Natural killer cell treated with Interleukin-12 subunit alpha and Interleukin-12 subunit beta and Interleukin-15 and Interleukin-18, amount 100 ng/mL, for 72 hours (primary cell): Measurements from ENCODE around the gene SLC13A4. TPM values are rescaled to one million over a fixed set of nuclear protein-coding genes. Genes with fewer than 3 reads are reported as not detected.

Experiments
- ATAC-seq, 2 donors: fragments of 150-1000 bp; cut with Tn5 transposase in 1 of 2; sonication (Bioruptor Pico), chemical (Tn5 transposase) in 1 of 2; 2 replicates each; pipeline ENCODE4 v1.10.0; 2021
- DNase-seq: peaks from one replicate; pipeline ENCODE4 v3.0.0; 2022; ENCODE audit warnings: low spot score
- H3K27ac Mint-ChIP-seq, 2 donors: 1 replicate in 1 of 2; 2 replicates in 1 of 2; pipeline ENCODE4 v1.8.0; 2022; ENCODE audit warnings: mixed read lengths in 2 of 2, mild to moderate bottlenecking in 1 of 2, moderate library complexity in 1 of 2
- H3K27me3 Mint-ChIP-seq, 2 donors: 1 replicate in 1 of 2; 2 replicates in 1 of 2; pipeline ENCODE4 v1.8.0; 2022; ENCODE audit warnings: mixed read lengths in 2 of 2
- H3K36me3 Mint-ChIP-seq: one replicate; pipeline ENCODE4 v1.8.0; 2022; ENCODE audit warnings: mixed read lengths
- H3K4me1 Mint-ChIP-seq, 2 donors: 1 replicate in 1 of 2; 2 replicates in 1 of 2; pipeline ENCODE4 v1.8.0; 2022; ENCODE audit warnings: low read depth in 2 of 2, mixed read lengths in 2 of 2, mild to moderate bottlenecking in 1 of 2
- H3K4me3 Mint-ChIP-seq: one replicate; pipeline ENCODE4 v1.8.0; 2022; ENCODE audit warnings: mixed read lengths
- H3K9me3 Mint-ChIP-seq: 2 replicates; pipeline ENCODE4 v1.8.0; 2022; ENCODE audit warnings: mixed read lengths
- total RNA-seq, 2 donors: library from RNA; stranded (reverse); gene quantifications; one replicate each; pipeline ENCODE4 v1.2.3, GENCODE V29; 2022

Gene SLC13A4
- total RNA-seq, 2 donors from 2014 or later = not detected

DNA sequence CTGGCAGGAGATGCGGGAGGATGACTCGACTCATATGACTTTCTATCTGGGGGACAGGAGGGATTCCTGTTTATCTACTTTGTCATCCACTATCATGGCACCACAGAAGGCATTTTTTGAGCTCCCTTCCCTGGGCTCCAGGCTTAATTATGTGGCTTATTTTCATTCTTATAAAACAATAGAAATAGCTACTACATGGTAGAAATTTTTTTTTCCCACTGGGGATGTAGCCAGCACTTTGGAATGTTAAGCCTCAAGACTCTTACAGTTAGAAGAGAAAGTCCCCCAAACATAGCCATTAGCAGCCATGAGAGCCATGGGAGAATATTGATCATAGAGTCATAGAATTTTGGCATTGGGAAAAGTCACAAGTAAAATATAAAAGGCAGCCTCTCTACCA, 35.3 kb upstream of the SLC13A4 start:
- no peak for DNase-seq
- H3K4me3 Mint-ChIP-seq = no peak overlapping the region
- H3K9me3 Mint-ChIP-seq = peaks cover 3% of the 10 kb centered on the region
- H3K36me3 Mint-ChIP-seq = no peaks in the 10 kb centered on the region
- peaks cover 30 to 50% of the 10 kb centered on the region in 2 donors for H3K27me3 Mint-ChIP-seq
- H3K4me1 Mint-ChIP-seq = no peaks in the 10 kb centered on the region
- no peak overlapping the region for H3K27ac Mint-ChIP-seq
- no peak for ATAC-seq

DNA sequence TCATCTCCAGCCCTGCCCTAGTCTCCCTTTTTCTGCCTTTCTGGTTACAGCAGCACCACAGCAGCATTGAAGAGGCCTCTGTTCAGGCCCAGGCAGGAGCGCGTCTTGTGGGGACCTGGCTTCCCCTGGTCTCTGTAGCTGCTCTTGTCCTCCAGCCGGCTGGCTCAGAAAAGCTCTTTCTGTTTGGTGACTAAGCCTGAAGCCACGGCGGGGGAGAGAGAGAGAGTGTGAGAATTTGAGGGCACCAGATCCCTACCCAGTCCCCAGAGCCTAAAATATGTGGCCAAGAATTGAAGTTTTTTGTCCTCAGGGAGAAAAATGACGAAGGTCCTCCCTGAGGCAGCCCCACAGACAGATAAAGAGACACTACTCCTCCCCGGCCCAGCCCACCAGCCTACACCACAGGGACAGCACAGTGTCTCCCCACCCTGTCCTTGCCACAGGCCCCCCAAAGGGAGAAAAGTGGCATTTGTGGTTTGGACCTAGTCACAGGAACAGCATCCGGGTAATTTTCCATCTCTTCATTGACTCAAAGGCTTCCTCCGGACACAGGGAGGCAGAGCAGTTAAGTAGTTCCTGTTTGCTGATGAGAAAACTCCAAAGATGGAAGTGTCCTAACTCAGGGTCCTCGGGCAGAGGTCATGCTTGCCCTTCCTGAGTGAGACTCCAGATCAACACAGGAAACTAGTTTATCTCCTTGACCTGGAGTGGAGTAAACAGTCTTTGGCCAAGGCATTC, 33.9 kb upstream of the SLC13A4 start:
- Mint-ChIP-seq H3K27ac (no peak overlapping the region), H3K36me3 (no peaks in the 10 kb centered on the region), H3K4me3 (no peak overlapping the region), H3K4me1 (no peaks in the 10 kb centered on the region), H3K9me3 (peaks cover 3% of the 10 kb centered on the region), H3K27me3 (peaks cover 34 to 48% of the 10 kb centered on the region in 2 donors)
- ATAC-seq (peak in 1 of 2 donors; percentile 43), DNase-seq (no peak)

DNA sequence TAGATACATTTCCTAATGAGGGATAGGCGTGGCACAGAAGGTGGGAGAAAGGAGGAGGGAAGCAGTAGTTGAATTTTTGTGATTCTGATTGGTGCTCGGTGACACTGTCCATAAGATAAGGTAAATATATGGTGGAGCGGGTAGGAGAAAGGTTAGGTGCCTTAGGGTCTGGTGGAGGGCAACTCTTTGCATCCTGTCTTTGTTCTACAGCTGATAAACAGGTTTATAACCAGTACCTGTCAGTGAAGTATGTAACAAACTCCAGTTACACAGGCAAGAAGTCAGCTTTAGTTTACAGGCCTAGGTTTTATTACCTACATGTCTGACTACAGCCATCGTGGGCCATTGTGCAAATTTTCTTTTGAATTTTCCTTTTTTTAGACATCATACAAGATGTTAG, 31.5 kb upstream of the SLC13A4 start:
- Mint-ChIP-seq H3K4me1 (no peaks in the 10 kb centered on the region), H3K36me3 (no peaks in the 10 kb centered on the region), H3K27ac (no peak overlapping the region), H3K27me3 (peaks cover 31 to 33% of the 10 kb centered on the region in 2 donors), H3K4me3 (no peak overlapping the region), H3K9me3 (no peaks in the 10 kb centered on the region)
- ATAC-seq (no peak), DNase-seq (no peak)

DNA sequence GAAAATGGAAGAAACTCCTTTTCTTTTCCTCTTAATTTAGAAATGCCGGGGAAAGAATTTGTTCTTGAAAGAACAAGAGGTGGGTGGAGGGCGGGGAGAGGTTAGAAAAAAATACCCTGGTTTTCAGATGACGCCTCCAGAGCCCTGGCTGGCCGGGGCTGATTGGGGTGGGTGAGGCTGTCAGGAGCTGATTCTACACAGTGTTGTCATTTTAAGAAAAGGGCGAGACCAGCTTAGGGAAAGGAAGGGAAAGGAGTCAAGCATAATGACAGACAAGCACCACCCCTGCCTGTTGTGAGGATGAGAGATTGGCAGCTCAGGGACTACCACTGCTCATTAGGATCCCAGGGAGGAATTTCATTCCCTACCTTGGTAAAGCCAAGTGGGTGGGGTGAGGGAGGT, 30.5 kb upstream of the SLC13A4 start:
- Mint-ChIP-seq H3K27ac (no peak overlapping the region), H3K27me3 (peaks cover 32 to 35% of the 10 kb centered on the region in 2 donors), H3K4me3 (no peak overlapping the region), H3K36me3 (no peaks in the 10 kb centered on the region), H3K9me3 (no peaks in the 10 kb centered on the region), H3K4me1 (no peaks in the 10 kb centered on the region)
- DNase-seq (no peak), ATAC-seq (no peak)

DNA sequence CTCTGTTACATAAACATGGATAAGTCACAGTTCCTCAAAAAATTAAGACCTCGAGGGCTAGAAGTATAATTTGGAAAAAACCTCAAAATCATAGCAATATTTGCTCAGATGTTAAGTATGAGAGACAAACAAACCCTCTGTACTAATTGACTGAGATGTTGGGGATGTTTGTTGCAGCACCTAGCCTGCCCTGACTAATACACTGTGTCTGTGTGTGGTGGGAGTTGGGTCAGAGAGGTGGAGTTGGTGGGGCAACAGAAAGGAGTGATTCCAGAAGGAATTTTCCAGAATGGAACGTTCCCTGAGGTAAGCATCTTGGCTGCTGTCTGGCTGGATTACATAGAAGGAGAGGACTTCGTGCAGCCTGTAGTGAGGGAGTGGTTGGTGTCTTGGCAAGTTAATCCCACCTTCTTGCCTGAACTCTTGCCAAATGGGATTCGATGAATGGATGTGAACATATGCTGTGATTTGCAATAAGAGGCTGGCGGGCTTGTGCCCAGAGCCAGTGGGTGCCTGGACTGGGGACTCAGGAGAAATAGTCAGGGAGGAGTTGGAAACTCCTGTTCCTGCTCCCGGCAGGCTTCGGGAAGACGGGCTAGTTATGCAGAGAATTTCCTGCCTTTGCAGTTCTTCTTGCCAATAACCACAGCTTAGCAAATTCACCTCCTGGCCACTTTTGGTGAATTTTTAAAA, 29.9 kb upstream of the SLC13A4 start:
- Mint-ChIP-seq H3K27ac (no peak overlapping the region), H3K9me3 (no peaks in the 10 kb centered on the region), H3K4me3 (no peak overlapping the region), H3K27me3 (peaks cover 32 to 35% of the 10 kb centered on the region in 2 donors), H3K36me3 (no peaks in the 10 kb centered on the region), H3K4me1 (no peaks in the 10 kb centered on the region)
- DNase-seq = no peak
- no peak for ATAC-seq

DNA sequence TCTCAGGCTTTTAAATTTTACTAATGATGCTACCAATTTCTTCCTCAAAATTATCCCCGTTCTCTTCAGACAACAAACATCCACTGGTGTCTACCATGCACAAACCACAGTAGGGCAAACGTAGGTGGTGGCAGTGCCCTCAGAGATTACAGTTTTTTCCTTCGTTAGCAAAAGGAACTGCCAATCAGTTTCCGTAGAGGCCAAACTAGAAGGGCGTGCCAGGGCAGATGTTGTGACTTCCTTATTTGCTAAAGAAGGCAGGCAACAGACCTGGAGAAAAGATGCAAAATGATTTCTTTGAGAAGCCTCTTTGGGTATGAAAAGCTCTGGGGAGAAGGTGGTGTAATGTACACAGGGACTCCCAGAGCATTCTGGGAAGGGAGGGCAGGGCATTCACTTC, 28.2 kb upstream of the SLC13A4 start:
- Mint-ChIP-seq H3K27ac (no peak overlapping the region), H3K27me3 (peaks cover 28 to 29% of the 10 kb centered on the region in 2 donors), H3K9me3 (no peaks in the 10 kb centered on the region), H3K4me1 (no peaks in the 10 kb centered on the region), H3K36me3 (no peaks in the 10 kb centered on the region), H3K4me3 (no peak overlapping the region)
- ATAC-seq (no peak), DNase-seq (no peak)

DNA sequence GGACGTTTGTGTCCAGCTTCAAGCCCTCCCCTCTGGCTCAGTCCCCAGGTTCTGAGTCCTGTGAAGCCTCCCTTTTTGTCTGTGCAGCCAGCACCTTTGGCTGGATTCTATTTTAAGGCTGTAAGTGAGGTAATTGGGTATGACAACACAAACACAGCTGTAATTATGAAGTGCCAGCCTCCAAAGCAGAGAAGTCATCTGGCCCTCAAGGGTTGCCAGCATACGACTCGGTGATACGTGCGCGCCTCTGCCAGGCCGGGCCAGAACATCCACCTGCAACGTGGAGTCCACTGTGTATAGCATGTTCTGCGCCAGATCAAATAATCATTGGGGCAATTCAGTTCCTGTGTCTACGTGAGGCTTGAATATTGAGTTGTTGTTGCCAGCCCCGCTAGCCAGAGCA, 27.4 kb upstream of the SLC13A4 start:
- H3K27ac Mint-ChIP-seq = no peak overlapping the region
- H3K4me3 Mint-ChIP-seq = no peak overlapping the region
- peaks cover 28% of the 10 kb centered on the region in 2 donors for H3K27me3 Mint-ChIP-seq
- H3K4me1 Mint-ChIP-seq = no peaks in the 10 kb centered on the region
- ATAC-seq = no peak
- DNase-seq = no peak
- H3K9me3 Mint-ChIP-seq = no peaks in the 10 kb centered on the region
- H3K36me3 Mint-ChIP-seq = no peaks in the 10 kb centered on the region

DNA sequence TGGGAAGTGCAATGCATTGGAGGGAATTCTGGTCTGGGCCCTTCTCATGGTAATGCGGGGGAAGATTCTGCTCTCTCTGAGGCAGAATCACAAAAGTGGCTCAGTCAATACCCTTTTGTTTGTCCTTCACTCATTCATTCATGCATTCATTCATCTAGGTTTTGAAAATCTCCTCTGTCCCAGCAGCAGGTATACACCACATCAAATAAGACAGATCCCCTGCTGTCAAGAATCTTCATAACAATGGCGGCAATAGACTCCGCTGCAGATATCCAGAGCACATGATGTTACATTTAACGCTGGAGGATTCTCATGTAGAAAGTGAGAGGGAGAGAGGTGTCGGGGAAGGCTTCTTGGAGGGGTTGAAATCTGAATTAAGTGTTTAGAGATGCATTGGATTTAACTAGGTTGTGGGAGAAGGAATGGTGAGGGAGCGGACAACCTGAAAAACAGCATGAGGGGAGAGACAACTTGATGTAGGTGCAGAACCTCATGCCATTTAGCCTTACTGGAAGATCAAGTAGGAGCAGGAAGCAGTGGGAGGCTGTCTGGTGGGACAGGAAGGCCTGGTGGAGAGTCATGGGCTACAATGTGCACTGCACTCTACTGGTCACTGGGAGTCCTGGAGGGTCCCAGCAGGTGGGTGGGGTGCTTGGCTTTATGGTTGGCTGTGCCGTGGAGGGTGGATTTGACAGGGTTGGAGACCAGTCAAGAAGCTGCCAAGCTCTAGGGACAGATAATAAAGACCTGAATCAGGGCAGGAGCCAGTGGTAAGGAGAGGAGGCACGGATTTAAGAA, 25.8 kb upstream of the SLC13A4 start:
- H3K27ac Mint-ChIP-seq = no peak overlapping the region
- peaks cover 19 to 21% of the 10 kb centered on the region in 2 donors for H3K27me3 Mint-ChIP-seq
- H3K9me3 Mint-ChIP-seq = no peaks in the 10 kb centered on the region
- no peaks in the 10 kb centered on the region for H3K4me1 Mint-ChIP-seq
- ATAC-seq (no peak), DNase-seq (no peak)
- H3K4me3 Mint-ChIP-seq = no peak overlapping the region
- H3K36me3 Mint-ChIP-seq = no peaks in the 10 kb centered on the region

DNA sequence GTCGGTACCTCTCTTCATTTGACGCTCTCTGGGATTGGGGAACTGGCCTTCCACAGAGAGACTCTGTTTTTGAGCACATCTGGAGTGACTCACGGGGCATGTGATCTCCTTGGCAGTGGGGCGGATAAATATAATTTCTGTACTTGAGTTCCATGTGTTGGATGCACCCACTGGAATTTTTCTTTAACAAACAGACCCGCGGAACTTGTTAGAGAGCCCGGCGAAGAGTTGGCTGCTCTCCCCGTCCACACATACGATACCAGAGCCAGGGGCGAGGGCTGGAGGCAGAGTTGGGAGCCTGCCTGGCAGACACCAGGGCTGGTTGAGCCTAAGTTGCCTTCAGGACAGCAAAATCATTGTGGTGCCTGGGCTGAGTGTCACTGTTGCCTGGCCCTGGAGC, 20.8 kb upstream of the SLC13A4 start, which contains the start of gene FAM180A:
TSS of gene FAM180A (minus strand) at position 44 of the 400 bp plus-strand sequence. CDS start 233 bp downstream, outside the sequence.
- H3K4me1 Mint-ChIP-seq = no peaks in the 10 kb centered on the region
- no peak for DNase-seq
- H3K27ac Mint-ChIP-seq = no peak within 1 kb of the TSS
- H3K27me3 Mint-ChIP-seq = peaks cover 2 to 13% of the 10 kb centered on the region in 2 donors
- no peak for ATAC-seq
- H3K9me3 Mint-ChIP-seq = no peaks in the 10 kb centered on the region
- no peak within 1 kb of the TSS for H3K4me3 Mint-ChIP-seq
- H3K36me3 Mint-ChIP-seq = no peaks in the 10 kb centered on the region

DNA sequence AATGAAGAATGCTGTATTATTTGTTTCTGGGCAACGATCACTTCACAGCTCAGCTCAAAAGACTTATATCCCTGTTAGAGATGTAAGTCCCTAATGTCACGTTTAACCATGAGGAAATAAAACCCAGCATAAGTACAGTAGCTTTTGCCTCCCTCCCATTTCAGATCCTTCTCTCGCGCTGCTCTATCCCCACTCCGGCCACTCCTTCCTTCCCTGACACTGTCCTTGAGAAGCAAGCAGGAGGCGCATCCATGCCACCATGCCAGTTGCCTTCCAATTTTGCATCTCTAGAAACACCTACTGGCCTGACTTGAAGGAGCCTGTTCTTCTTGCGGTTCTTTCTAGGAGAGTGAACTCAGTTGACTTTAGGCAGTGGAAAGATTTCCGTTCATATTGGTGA, 19.4 kb upstream of the SLC13A4 start:
- Mint-ChIP-seq H3K9me3 (no peaks in the 10 kb centered on the region), H3K36me3 (no peaks in the 10 kb centered on the region), H3K4me3 (no peak overlapping the region), H3K27ac (no peak overlapping the region), H3K27me3 (peaks cover 0 to 11% of the 10 kb centered on the region in 2 donors), H3K4me1 (no peaks in the 10 kb centered on the region)
- no peak for DNase-seq
- no peak for ATAC-seq

DNA sequence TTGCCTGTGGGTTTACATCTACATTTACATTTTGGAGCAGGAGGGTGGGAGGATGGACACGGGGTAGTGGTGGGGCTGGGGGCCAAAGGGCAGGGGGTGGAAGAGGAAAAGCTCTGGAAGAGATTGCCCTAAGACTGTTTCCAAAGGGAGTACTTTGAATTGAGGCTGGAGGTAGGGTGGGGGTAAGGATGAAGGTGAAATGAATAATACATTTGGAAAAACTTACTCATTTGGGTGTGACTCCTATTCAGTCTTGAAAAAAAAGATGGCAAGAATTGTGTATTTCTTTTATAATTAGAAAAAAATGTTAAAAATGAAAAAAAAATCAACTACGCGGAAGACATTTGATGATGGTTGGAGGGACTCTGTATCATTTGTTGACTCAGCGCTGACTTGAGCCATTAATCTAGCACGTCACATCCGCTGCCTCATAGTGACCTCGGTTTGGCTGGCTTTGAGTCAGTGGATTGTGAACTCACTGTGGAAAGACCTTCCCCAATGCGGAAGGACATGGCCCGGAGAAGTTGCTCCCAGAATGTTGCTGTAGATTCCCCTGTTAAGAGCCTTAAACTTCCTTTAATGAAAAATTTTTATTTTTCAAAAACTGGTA, 17.8 kb upstream of the SLC13A4 start:
- ATAC-seq = no peak
- no peaks in the 10 kb centered on the region for H3K36me3 Mint-ChIP-seq
- no peak overlapping the region for H3K27ac Mint-ChIP-seq
- H3K4me1 Mint-ChIP-seq = no peaks in the 10 kb centered on the region
- H3K4me3 Mint-ChIP-seq = no peak overlapping the region
- H3K9me3 Mint-ChIP-seq = no peaks in the 10 kb centered on the region
- no peak for DNase-seq
- H3K27me3 Mint-ChIP-seq = peaks cover 0 to 11% of the 10 kb centered on the region in 2 donors

DNA sequence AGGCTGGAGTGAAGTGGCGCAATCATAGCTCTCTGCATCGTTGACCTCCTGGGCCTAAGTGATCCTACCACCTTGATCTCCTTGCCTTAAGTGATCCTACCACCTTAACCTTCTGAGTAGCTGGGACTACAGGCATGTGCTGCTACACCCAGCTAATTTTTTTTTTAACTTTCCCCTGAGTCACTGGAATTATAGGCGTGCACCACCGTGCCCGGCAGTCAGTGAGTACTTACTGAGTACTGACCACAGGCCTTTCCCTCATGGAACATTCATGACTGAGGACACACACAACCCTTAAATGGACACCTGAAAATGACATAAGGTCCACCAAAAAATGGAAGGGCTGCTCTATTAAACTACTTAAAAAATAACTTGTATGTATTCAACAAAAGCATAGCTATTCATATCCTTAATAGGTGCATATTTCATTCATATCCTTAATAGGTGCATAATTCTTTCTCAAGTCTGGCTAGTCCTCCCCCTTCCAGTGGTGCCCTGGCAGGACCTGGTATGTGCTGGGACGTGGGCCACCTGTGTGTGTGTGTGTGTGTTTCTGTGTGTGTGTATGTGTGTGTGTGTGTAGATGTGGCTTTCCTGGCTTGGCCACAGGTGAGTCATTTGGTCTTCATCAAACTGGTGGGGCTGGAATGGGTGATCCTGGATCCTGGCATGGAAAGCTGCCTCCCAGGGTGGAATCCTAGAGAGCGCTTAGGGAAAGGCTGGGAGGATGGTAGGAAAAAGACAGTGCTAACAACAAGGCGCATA, 17.1 kb upstream of the SLC13A4 start:
- DNase-seq = no peak

More for the DNA sequence above, 17.1 kb upstream of the SLC13A4 start:
- H3K27me3 Mint-ChIP-seq = peaks cover 0 to 11% of the 10 kb centered on the region in 2 donors
- ATAC-seq = no peak
- H3K4me1 Mint-ChIP-seq = no peaks in the 10 kb centered on the region
- no peaks in the 10 kb centered on the region for H3K9me3 Mint-ChIP-seq
- no peaks in the 10 kb centered on the region for H3K36me3 Mint-ChIP-seq
- H3K4me3 Mint-ChIP-seq = no peak overlapping the region
- no peak overlapping the region for H3K27ac Mint-ChIP-seq
